ENCODE data around the gene PDE4D.

The PDE4D gene

GRCh38 chr5:59164041-59164830 lies 729.3 kb downstream of the PDE4D start:
- POLR2A ChIA-PET = no interaction called here
- TF ChIP-seq L3MBTL2 (conservative IDR thresholded peaks at IDR 0.05) = no peak
- no peak for TF ChIP-seq FOXM1 (IDR thresholded peaks at IDR 0.05; ENCODE audit: borderline replicate concordance)
- no peak for TF ChIP-seq CTBP1 (IDR thresholded peaks at IDR 0.05; ENCODE audit: borderline replicate concordance)
- TF ChIP-seq LEF1 (IDR thresholded peaks at IDR 0.05; ENCODE audit: borderline replicate concordance) = no peak
- TF ChIP-seq ZNF384 (IDR thresholded peaks at IDR 0.05) = no peak
- TF ChIP-seq FOXA1 (IDR thresholded peaks at IDR 0.05) = no peak
- TF ChIP-seq ELF4 (IDR thresholded peaks at IDR 0.05) = no peak
- no peak for TF ChIP-seq NFRKB (IDR thresholded peaks at IDR 0.05)
- no peak for TF ChIP-seq TARDBP (IDR thresholded peaks at IDR 0.05)
- no peak for TF ChIP-seq ARNT (IDR thresholded peaks at IDR 0.05)
- TF ChIP-seq SUZ12 (IDR thresholded peaks at IDR 0.05) = no peak
- no peak for TF ChIP-seq HDGF (IDR thresholded peaks at IDR 0.05; ENCODE audit: borderline replicate concordance)
- no peak for TF ChIP-seq SP1 (IDR thresholded peaks at IDR 0.05)
- no peak for TF ChIP-seq PKNOX1 (IDR thresholded peaks at IDR 0.05)
- TF ChIP-seq BHLHE40 (IDR thresholded peaks at IDR 0.05; ENCODE audit: borderline replicate concordance) = no peak
- no peak for TF ChIP-seq FOXK2 (IDR thresholded peaks at IDR 0.05)
- no peak for DNase-seq (ENCODE audit: extremely low spot score)
- CTCF ChIA-PET = interaction anchor here (1.3 kb wide), 1 partner anchor 10 kb away, joined by 3 read pairs; no protein-coding TSS in a partner anchor

- TF ChIP-seq BHLHE40 (IDR thresholded peaks at IDR 0.05; ENCODE audit: borderline replicate concordance) (no peak), ZNF384 (IDR thresholded peaks at IDR 0.05) (no peak), L3MBTL2 (conservative IDR thresholded peaks at IDR 0.05) (no peak), NFRKB (IDR thresholded peaks at IDR 0.05) (no peak), FOXA1 (IDR thresholded peaks at IDR 0.05) (no peak), ELF4 (IDR thresholded peaks at IDR 0.05) (no peak), ARNT (IDR thresholded peaks at IDR 0.05) (no peak), HDGF (IDR thresholded peaks at IDR 0.05; ENCODE audit: borderline replicate concordance) (no peak), TARDBP (IDR thresholded peaks at IDR 0.05) (no peak), FOXM1 (IDR thresholded peaks at IDR 0.05; ENCODE audit: borderline replicate concordance) (no peak), PKNOX1 (IDR thresholded peaks at IDR 0.05) (no peak), FOXK2 (IDR thresholded peaks at IDR 0.05) (no peak), SP1 (IDR thresholded peaks at IDR 0.05) (no peak), LEF1 (IDR thresholded peaks at IDR 0.05; ENCODE audit: borderline replicate concordance) (no peak), SUZ12 (IDR thresholded peaks at IDR 0.05) (no peak), CTBP1 (IDR thresholded peaks at IDR 0.05; ENCODE audit: borderline replicate concordance) (no peak)
- POLR2A ChIA-PET = no interaction called here
- no peak for DNase-seq (ENCODE audit: extremely low spot score)
- CTCF ChIA-PET = interaction anchor here (1.6 kb wide), 1 partner anchor 13 kb away, joined by 5 read pairs; no protein-coding TSS in a partner anchor
Measured at GRCh38 chr5:59161221-59162105, 732.1 kb downstream of the PDE4D start.

GRCh38 chr5:59158637-59159391 lies 734.7 kb downstream of the PDE4D start:
- ChIA-PET POLR2A (no interaction called here), CTCF (no interaction called here)
- no peak for DNase-seq (ENCODE audit: extremely low spot score)
- TF ChIP-seq CTBP1 (IDR thresholded peaks at IDR 0.05; ENCODE audit: borderline replicate concordance) = no peak
- TF ChIP-seq FOXK2 (IDR thresholded peaks at IDR 0.05) = no peak
- no peak for TF ChIP-seq LEF1 (IDR thresholded peaks at IDR 0.05; ENCODE audit: borderline replicate concordance)
- no peak for TF ChIP-seq NFRKB (IDR thresholded peaks at IDR 0.05)
- TF ChIP-seq SP1 (IDR thresholded peaks at IDR 0.05) = no peak
- no peak for TF ChIP-seq ARNT (IDR thresholded peaks at IDR 0.05)
- TF ChIP-seq TARDBP (IDR thresholded peaks at IDR 0.05) = no peak
- TF ChIP-seq SUZ12 (IDR thresholded peaks at IDR 0.05) = no peak
- no peak for TF ChIP-seq FOXA1 (IDR thresholded peaks at IDR 0.05)
- no peak for TF ChIP-seq ZNF384 (IDR thresholded peaks at IDR 0.05)
- TF ChIP-seq HDGF (IDR thresholded peaks at IDR 0.05; ENCODE audit: borderline replicate concordance) = no peak
- no peak for TF ChIP-seq L3MBTL2 (conservative IDR thresholded peaks at IDR 0.05)
- TF ChIP-seq ELF4 (IDR thresholded peaks at IDR 0.05) = no peak
- TF ChIP-seq BHLHE40 (IDR thresholded peaks at IDR 0.05; ENCODE audit: borderline replicate concordance) = no peak
- TF ChIP-seq FOXM1 (IDR thresholded peaks at IDR 0.05; ENCODE audit: borderline replicate concordance) = no peak
- no peak for TF ChIP-seq PKNOX1 (IDR thresholded peaks at IDR 0.05)

- TF ChIP-seq HDGF (IDR thresholded peaks at IDR 0.05; ENCODE audit: borderline replicate concordance) (no peak), FOXK2 (IDR thresholded peaks at IDR 0.05) (no peak), LEF1 (IDR thresholded peaks at IDR 0.05; ENCODE audit: borderline replicate concordance) (no peak), BHLHE40 (IDR thresholded peaks at IDR 0.05; ENCODE audit: borderline replicate concordance) (no peak), SUZ12 (IDR thresholded peaks at IDR 0.05) (no peak), NFRKB (IDR thresholded peaks at IDR 0.05) (no peak), SP1 (IDR thresholded peaks at IDR 0.05) (no peak), FOXM1 (IDR thresholded peaks at IDR 0.05; ENCODE audit: borderline replicate concordance) (no peak), ZNF384 (IDR thresholded peaks at IDR 0.05) (no peak), CTBP1 (IDR thresholded peaks at IDR 0.05; ENCODE audit: borderline replicate concordance) (no peak), ELF4 (IDR thresholded peaks at IDR 0.05) (no peak), FOXA1 (IDR thresholded peaks at IDR 0.05) (no peak), L3MBTL2 (conservative IDR thresholded peaks at IDR 0.05) (no peak), PKNOX1 (IDR thresholded peaks at IDR 0.05) (no peak), TARDBP (IDR thresholded peaks at IDR 0.05) (no peak)
- ChIA-PET CTCF (interaction anchor here (0.8 kb wide), 1 partner anchor 272 kb away, joined by 5 read pairs; no protein-coding TSS in a partner anchor), POLR2A (no interaction called here)
- DNase-seq (ENCODE audit: extremely low spot score) = no peak
Measured at GRCh38 chr5:59158165-59158564, 735.4 kb downstream of the PDE4D start.

Data from HEK293T (cell line).